Lung (tissue), 12 donors: ENCODE results near the gene FSHR. TPM values are rescaled to one million over a fixed set of nuclear protein-coding genes. Genes with fewer than 3 reads are reported as not detected.

Source experiments
- ATAC-seq: fragments of 200-7000 bp; cut with Tn5 transposase; one replicate; pipeline ENCODE4 v1.9.1; 2020; ENCODE audit warnings: moderate number of reproducible peaks; ENCODE audit not compliant: insufficient read depth, low FRiP score
- DNase-seq, 3 donors: peaks; one replicate each; pipeline ENCODE4 v3.0.0-alpha.2; 2013 to 2017
- H3K27ac ChIP-seq, 2 donors: one replicate each; pipeline ENCODE4 v1.5.1; 2013; ENCODE audit warnings: mild to moderate bottlenecking in 2 of 2, moderate library complexity in 2 of 2, control low read depth in 1 of 2, inconsistent platforms in 1 of 2, low read depth in 1 of 2, low read length in 1 of 2
- H3K27me3 ChIP-seq, 3 donors: one replicate each; pipeline ENCODE4 v1.5.1; 2013; ENCODE audit warnings: low read length in 2 of 3; ENCODE audit not compliant: control insufficient read depth in 3 of 3, insufficient read depth in 3 of 3
- H3K36me3 ChIP-seq, 4 donors: one replicate each; pipeline ENCODE4 v1.5.1; 2013; ENCODE audit warnings: low read length in 4 of 4, mild to moderate bottlenecking in 1 of 4, moderate library complexity in 1 of 4; ENCODE audit not compliant: control insufficient read depth in 4 of 4, insufficient read depth in 4 of 4
- H3K4me1 ChIP-seq, 5 donors: one replicate each; pipeline ENCODE4 v1.5.1; 2013; ENCODE audit warnings: low read length in 5 of 5, mild to moderate bottlenecking in 2 of 5, moderate library complexity in 1 of 5; ENCODE audit not compliant: control insufficient read depth in 5 of 5, insufficient read depth in 5 of 5
- H3K4me3 ChIP-seq: one replicate; pipeline ENCODE4 v1.5.1; 2013; ENCODE audit warnings: mild to moderate bottlenecking, control low read depth, moderate library complexity
- H3K9ac ChIP-seq, 2 donors: one replicate each; pipeline ENCODE4 v1.5.1; 2013; ENCODE audit warnings: low read length in 2 of 2, control low read depth in 1 of 2; ENCODE audit not compliant: insufficient read depth in 1 of 2
- H3K9me3 ChIP-seq, 4 donors: one replicate each; pipeline ENCODE4 v1.5.1; 2013; ENCODE audit warnings: low read length in 3 of 4, mild to moderate bottlenecking in 1 of 4, moderate library complexity in 1 of 4; ENCODE audit not compliant: control insufficient read depth in 4 of 4, insufficient read depth in 3 of 4
- CTCF ChIP-seq: IDR thresholded peaks from 2 replicates; pipeline ENCODE4 v1.5.1; 2012; ENCODE audit warnings: mild to moderate bottlenecking; ENCODE audit errors: control extremely low read depth, extremely low read depth
- WGBS, 2 donors: extraction: QIAGEN DNeasy Blood & Tissue Kit; methylation state at CpG; one replicate each; pipeline ENCODE4 v1.1.7; 2013; 5-methylcytosine and 5-hydroxymethylcytosine counted together
- polyA plus RNA-seq, 2 donors: library from polyadenylated mRNA; stranded (reverse); fragments of 200-250 nt; gene quantifications; one replicate each; pipeline ENCODE4 v1.2.1, GENCODE V29; 2013
- total RNA-seq, 2 donors: library from RNA; depleted of rRNA in 1 of 2; stranded (reverse); fragments of >200 nt in 1 of 2; gene quantifications; one replicate each; pipeline ENCODE4 v1.2.1, GENCODE V29; 2014 to 2021
- donor health status: control.
- donor health status: control.
- donor health status: Bipolar disorder and iron deficiency.
- donor health status: healthy.
- donor health status: DM: yes; HTN: yes; CAD: no.

FSHR gene
- total and polyA plus RNA-seq, 4 donors: not detected

DNA sequence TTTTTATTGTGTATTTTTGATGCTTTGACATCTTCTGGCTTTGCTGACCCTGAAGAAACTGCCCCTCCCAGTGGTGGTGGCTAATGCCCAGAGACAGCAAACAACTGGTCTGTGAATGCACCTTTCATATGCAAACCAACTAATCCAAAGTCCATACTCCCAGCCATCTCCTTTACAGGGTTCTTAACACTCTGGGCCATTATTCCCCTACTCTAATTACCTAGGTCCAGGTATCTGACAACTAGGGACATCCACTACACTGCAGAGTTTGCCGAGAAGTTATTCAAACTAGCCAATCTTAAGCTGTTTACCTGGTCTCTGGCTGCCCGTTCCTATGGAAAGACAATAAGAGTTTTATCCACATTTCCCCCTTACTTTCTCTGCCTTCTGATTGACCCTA is 73.6 kb downstream of the FSHR start:
- no peak overlapping the region for H3K27ac ChIP-seq
- no peaks in the 10 kb centered on the region for H3K4me1 ChIP-seq
- TF ChIP-seq CTCF: no peak
- DNase-seq (no peak), ATAC-seq (no peak)
- 43 to 54% methylated on average over 2 of the region's 2 CpGs for WGBS, 2 donors
- peaks cover 0 to 3% (median 0%) of the 10 kb centered on the region in 4 donors for H3K9me3 ChIP-seq
- no peak overlapping the region for H3K9ac ChIP-seq
- no peak overlapping the region for H3K4me3 ChIP-seq
- no peaks in the 10 kb centered on the region for H3K27me3 ChIP-seq
- no peaks in the 10 kb centered on the region for H3K36me3 ChIP-seq

GRCh38 chr2:49070716-49071115 is 83.6 kb downstream of the FSHR start:
- Histone ChIP-seq H3K36me3 (no peaks in the 10 kb centered on the region), H3K9ac (no peak overlapping the region), H3K9me3 (peaks cover 0 to 4% (median under 1%) of the 10 kb centered on the region in 4 donors), H3K4me1 (no peaks in the 10 kb centered on the region), H3K27me3 (no peaks in the 10 kb centered on the region), H3K27ac (no peak overlapping the region), H3K4me3 (no peak overlapping the region)
- ATAC-seq (no peak), DNase-seq (no peak)
- no peak for TF ChIP-seq CTCF
- 57 to 60% methylated on average over 2 of the region's 2 CpGs for WGBS, 2 donors

GRCh38 chr2:49069829-49070228 is 84.5 kb downstream of the FSHR start:
- ATAC-seq: no peak
- DNase-seq: no peak
- Histone ChIP-seq H3K27ac (no peak overlapping the region), H3K4me1 (no peaks in the 10 kb centered on the region), H3K36me3 (no peaks in the 10 kb centered on the region), H3K9me3 (peaks cover 0 to 4% (median 0%) of the 10 kb centered on the region in 4 donors), H3K4me3 (no peak overlapping the region), H3K27me3 (no peaks in the 10 kb centered on the region), H3K9ac (no peak overlapping the region)
- TF ChIP-seq CTCF: no peak
- WGBS, 2 donors: 56% methylated on average over 1 of the region's 1 CpG

DNA sequence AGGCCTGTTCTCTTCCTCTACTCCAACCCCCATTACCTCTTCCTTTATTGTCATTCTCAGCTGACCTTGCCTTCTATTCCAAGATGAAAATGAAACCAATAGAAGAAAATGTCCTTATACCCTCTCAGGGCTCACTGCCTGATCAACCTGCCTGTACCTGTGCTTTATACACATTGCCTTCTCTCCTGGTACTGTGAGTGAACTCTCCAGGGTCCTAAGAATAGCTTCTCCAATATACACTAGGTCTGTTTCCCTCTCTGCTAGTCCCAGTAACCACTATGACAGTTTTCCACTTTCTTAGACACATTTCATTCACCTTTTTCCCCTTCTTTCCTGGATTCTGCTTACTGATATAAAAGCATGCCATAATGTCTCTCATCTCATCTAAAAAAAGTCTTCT is 85.7 kb downstream of the FSHR start:
- ATAC-seq (no peak), DNase-seq (no peak)
- Histone ChIP-seq H3K27ac (no peak overlapping the region), H3K9me3 (peaks cover 0 to under 1% (median 0%) of the 10 kb centered on the region in 4 donors), H3K36me3 (no peaks in the 10 kb centered on the region), H3K27me3 (no peaks in the 10 kb centered on the region), H3K9ac (no peak overlapping the region), H3K4me3 (no peak overlapping the region), H3K4me1 (no peaks in the 10 kb centered on the region)
- TF ChIP-seq CTCF: no peak
